ENCODE measurements around the gene VDAC1. TPM values are rescaled to one million over a fixed set of nuclear protein-coding genes. Genes with fewer than 3 reads are reported as not detected.
A peak's percentile ranks its signal among the peaks of the same experiment; 100 is the strongest.
"Not testable (repeated sequence)": the region's sequence is repeated elsewhere in the genome, so short reads cannot be mapped to it uniquely, and the experiment has no call there.

The VDAC1 gene
- total RNA-seq, 8 experiments from 2014 or later, result 157 to 304 (median 187) TPM

GRCh38 chr5:134038138-134038537 lies 33.4 kb upstream of the VDAC1 start:
- Histone ChIP-seq H3K4me1 (replicated peaks in 1 of 2) (no peaks in the 10 kb centered on the region), H3K4me3 (no peak overlapping the region), H3K27ac (no peak overlapping the region)
- WGBS, 10 experiments, result 20 to 100% (median 63%) methylated on average over 1 to 3 of the region's 3 CpGs; no CpG with 5 or more reads in 4 of the 10 experiments
- peak in 1 of 8 experiments; percentile 70 for ATAC-seq (replicated peaks in 6 of 8)
- in situ Hi-C loops (cut with MboI; ENCODE audit: low pct_unique_long_range_greater_than_20kb in 2 of 9, low sequenced_read_pairs in 9 of 9, unreplicated experiment in 9 of 9), result loop anchor here in 7 of 9 experiments (10.0 to 25.0 kb wide), 3 partner anchors 99 to 249 kb away; no protein-coding TSS in a partner anchor

- ATAC-seq (replicated peaks in 6 of 8), result no peak
- in situ Hi-C loops (cut with MboI; ENCODE audit: low pct_unique_long_range_greater_than_20kb in 2 of 9, low sequenced_read_pairs in 9 of 9, unreplicated experiment in 9 of 9), result loop anchor here in 7 of 9 experiments (10.0 to 25.0 kb wide), 3 partner anchors 100 to 250 kb away; no protein-coding TSS in a partner anchor
- Histone ChIP-seq H3K27ac (no peak overlapping the region), H3K4me3 (no peak overlapping the region), H3K4me1 (replicated peaks in 1 of 2) (no peaks in the 10 kb centered on the region)
- 20 to 80% (median 40%) methylated on average over 1 to 2 of the region's 2 CpGs; no CpG with 5 or more reads in 3 of the 10 experiments for WGBS, 10 experiments
Observed at GRCh38 chr5:134037160-134037559, 32.4 kb upstream of the VDAC1 start.

- no peak for ATAC-seq (replicated peaks in 6 of 8)
- 76 to 100% (median 92%) methylated on average over 3 to 14 of the region's 18 CpGs; no CpG with 5 or more reads in 1 of the 10 experiments for WGBS, 10 experiments
- in situ Hi-C loops (cut with MboI; ENCODE audit: low pct_unique_long_range_greater_than_20kb in 2 of 9, low sequenced_read_pairs in 9 of 9, unreplicated experiment in 9 of 9), result loop anchor here in 7 of 9 experiments (10.0 to 25.0 kb wide), 3 partner anchors 103 to 253 kb away; no protein-coding TSS in a partner anchor
- no peaks in the 10 kb centered on the region for H3K4me1 ChIP-seq (replicated peaks in 1 of 2)
- no peak overlapping the region for H3K27ac ChIP-seq
- H3K4me3 ChIP-seq, result no peak overlapping the region
Observed at GRCh38 chr5:134034326-134034725, 29.6 kb upstream of the VDAC1 start.

- not testable (repeated sequence) for ATAC-seq (replicated peaks in 6 of 8); H3K27ac ChIP-seq; H3K4me3 ChIP-seq; H3K4me1 ChIP-seq (replicated peaks in 1 of 2)
- in situ Hi-C loops (cut with MboI; ENCODE audit: low pct_unique_long_range_greater_than_20kb in 2 of 9, low sequenced_read_pairs in 9 of 9, unreplicated experiment in 9 of 9), result loop anchor here in 7 of 9 experiments (10.0 to 25.0 kb wide), 3 partner anchors 107 to 257 kb away; no protein-coding TSS in a partner anchor
- 90 to 100% (median 97%) methylated on average over 1 to 4 of the region's 4 CpGs; no CpG with 5 or more reads in 4 of the 10 experiments for whole genome bisulfite sequencing, 10 experiments
Observed at GRCh38 chr5:134030303-134030964, 25.7 kb upstream of the VDAC1 start.

GRCh38 chr5:134029156-134029555 lies 24.4 kb upstream of the VDAC1 start:
- Histone ChIP-seq H3K4me1 (replicated peaks in 1 of 2) (no peaks in the 10 kb centered on the region), H3K4me3 (no peak overlapping the region), H3K27ac (no peak overlapping the region)
- 0 to 100% (median 67%) methylated on average over 1 of the region's 2 CpGs; no CpG with 5 or more reads in 3 of the 10 experiments for WGBS, 10 experiments
- no peak for ATAC-seq (replicated peaks in 6 of 8)
- in situ Hi-C loops (cut with MboI; ENCODE audit: low pct_unique_long_range_greater_than_20kb in 2 of 9, low sequenced_read_pairs in 9 of 9, unreplicated experiment in 9 of 9), result loop anchor here in 7 of 9 experiments (25.0 kb wide), 2 partner anchors 108 to 258 kb away; no protein-coding TSS in a partner anchor

GRCh38 chr5:134028496-134028895 lies 23.7 kb upstream of the VDAC1 start:
- ATAC-seq (replicated peaks in 6 of 8), result no peak
- 80 to 100% (median 93%) methylated on average over 1 to 3 of the region's 3 CpGs; no CpG with 5 or more reads in 4 of the 10 experiments for WGBS, 10 experiments
- no peak overlapping the region for H3K4me3 ChIP-seq
- H3K4me1 ChIP-seq (replicated peaks in 1 of 2), result no peaks in the 10 kb centered on the region
- in situ Hi-C loops (cut with MboI; ENCODE audit: low pct_unique_long_range_greater_than_20kb in 2 of 9, low sequenced_read_pairs in 9 of 9, unreplicated experiment in 9 of 9), result loop anchor here in 7 of 9 experiments (25.0 kb wide), 2 partner anchors 109 to 259 kb away; no protein-coding TSS in a partner anchor
- no peak overlapping the region for H3K27ac ChIP-seq

GRCh38 chr5:134027288-134027615 lies 22.5 kb upstream of the VDAC1 start:
- no peak for ATAC-seq (replicated peaks in 6 of 8)
- no peaks in the 10 kb centered on the region for H3K4me1 ChIP-seq (replicated peaks in 1 of 2)
- in situ Hi-C loops (cut with MboI; ENCODE audit: low pct_unique_long_range_greater_than_20kb in 2 of 9, low sequenced_read_pairs in 9 of 9, unreplicated experiment in 9 of 9), result loop anchor here in 7 of 9 experiments (25.0 kb wide), 2 partner anchors 110 to 260 kb away; no protein-coding TSS in a partner anchor
- H3K4me3 ChIP-seq, result no peak overlapping the region
- H3K27ac ChIP-seq, result no peak overlapping the region
- 60 to 100% (median 85%) methylated on average over 1 to 5 of the region's 5 CpGs; no CpG with 5 or more reads in 6 of the 10 experiments for WGBS, 10 experiments

DNA sequence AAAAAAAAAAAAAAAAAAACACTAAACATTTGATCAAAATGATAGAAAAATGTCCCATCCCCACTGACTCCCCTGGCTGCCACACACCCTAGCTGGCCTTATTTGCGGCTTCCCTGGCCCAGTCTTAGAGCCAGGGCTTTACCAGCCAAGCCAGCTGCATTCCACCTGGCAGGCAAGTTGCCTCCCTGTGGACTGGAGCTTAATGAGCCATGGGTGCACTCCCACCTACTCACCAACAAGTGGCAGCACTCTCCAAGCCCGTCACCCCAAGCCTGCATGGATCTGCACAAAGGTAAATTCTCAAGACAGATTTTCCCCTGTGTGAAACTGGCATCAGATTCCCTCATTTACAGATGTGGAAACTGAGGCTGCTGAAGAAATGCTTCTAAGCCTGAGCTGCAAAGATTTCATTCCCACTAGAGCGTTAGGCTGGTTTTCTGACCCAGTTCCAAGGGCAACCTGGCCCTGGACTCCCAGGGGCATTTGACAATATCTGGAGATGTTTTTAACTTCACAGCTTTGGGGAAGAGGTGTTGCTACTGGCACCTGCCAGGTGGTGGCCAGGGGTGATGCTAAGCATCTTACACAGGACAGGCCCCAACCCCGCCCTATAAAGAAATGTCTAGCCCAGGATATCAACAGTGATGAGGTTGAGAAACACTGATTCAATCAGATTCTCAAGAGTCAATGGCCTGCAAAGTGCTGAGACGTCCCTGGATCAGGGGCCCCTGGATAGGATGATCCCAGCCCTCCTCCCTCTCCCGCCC lies 21.9 kb upstream of the VDAC1 start:
- in situ Hi-C loops (cut with MboI; ENCODE audit: low pct_unique_long_range_greater_than_20kb in 2 of 9, low sequenced_read_pairs in 9 of 9, unreplicated experiment in 9 of 9), result loop anchor here in 7 of 9 experiments (25.0 kb wide), 2 partner anchors 111 to 261 kb away; no protein-coding TSS in a partner anchor
- Histone ChIP-seq H3K4me1 (replicated peaks in 1 of 2) (no peaks in the 10 kb centered on the region), H3K4me3 (no peak overlapping the region), H3K27ac (no peak overlapping the region)
- peak; percentile 39 to 99 (median 66) for ATAC-seq (replicated peaks in 6 of 8)
- WGBS, 10 experiments, result 50 to 80% (median 60%) methylated on average over 1 to 4 of the region's 6 CpGs; no CpG with 5 or more reads in 1 of the 10 experiments

GRCh38 chr5:134025786-134026185 lies 21.0 kb upstream of the VDAC1 start:
- ATAC-seq (replicated peaks in 6 of 8), result no peak
- 44 to 83% (median 80%) methylated on average over 1 to 3 of the region's 5 CpGs; no CpG with 5 or more reads in 5 of the 10 experiments for WGBS, 10 experiments
- Histone ChIP-seq H3K4me1 (replicated peaks in 1 of 2) (no peaks in the 10 kb centered on the region), H3K4me3 (no peak overlapping the region), H3K27ac (no peak overlapping the region)
- in situ Hi-C loops (cut with MboI; ENCODE audit: low pct_unique_long_range_greater_than_20kb in 2 of 9, low sequenced_read_pairs in 9 of 9, unreplicated experiment in 9 of 9), result loop anchor here in 7 of 9 experiments (25.0 kb wide), 2 partner anchors 112 to 262 kb away; no protein-coding TSS in a partner anchor

DNA sequence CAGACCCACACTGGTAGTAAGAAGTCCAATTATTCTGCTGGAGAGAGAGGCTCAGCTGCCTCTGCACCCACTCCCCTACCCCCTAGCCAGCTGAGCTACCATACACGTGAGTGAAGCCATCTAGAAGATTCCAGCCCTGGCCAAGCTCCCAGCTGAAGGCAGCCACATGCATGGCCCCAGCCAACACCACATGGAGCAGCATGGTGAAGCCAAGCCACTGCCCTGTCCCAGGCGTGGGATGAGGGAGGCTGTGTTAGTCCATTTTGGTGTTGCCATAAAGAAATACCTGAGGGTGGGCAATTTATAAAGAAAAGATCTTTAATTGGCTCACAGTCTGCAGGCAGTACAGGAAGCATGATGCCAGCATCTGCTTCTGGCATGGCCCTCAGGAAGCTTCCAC lies 20.0 kb upstream of the VDAC1 start:
- no peak overlapping the region for H3K27ac ChIP-seq
- H3K4me3 ChIP-seq, result no peak overlapping the region
- ATAC-seq (replicated peaks in 6 of 8), result no peak
- in situ Hi-C loops (cut with MboI; ENCODE audit: low pct_unique_long_range_greater_than_20kb in 2 of 9, low sequenced_read_pairs in 9 of 9, unreplicated experiment in 9 of 9), result loop anchor here in 7 of 9 experiments (25.0 kb wide), 2 partner anchors 112 to 262 kb away; no protein-coding TSS in a partner anchor
- whole genome bisulfite sequencing, 10 experiments, result 33 to 100% (median 52%) methylated on average over 1 to 2 of the region's 2 CpGs; no CpG with 5 or more reads in 4 of the 10 experiments
- no peaks in the 10 kb centered on the region for H3K4me1 ChIP-seq (replicated peaks in 1 of 2)

- no peak overlapping the region for H3K4me3 ChIP-seq
- in situ Hi-C loops (cut with MboI; ENCODE audit: low pct_unique_long_range_greater_than_20kb in 2 of 9, low sequenced_read_pairs in 9 of 9, unreplicated experiment in 9 of 9), result no loop called here
- no peaks in the 10 kb centered on the region for H3K4me1 ChIP-seq (replicated peaks in 1 of 2)
- H3K27ac ChIP-seq, result no peak overlapping the region
- 0 to 88% (median 71%) methylated on average over 1 to 4 of the region's 4 CpGs; no CpG with 5 or more reads in 3 of the 10 experiments for WGBS, 10 experiments
- ATAC-seq (replicated peaks in 6 of 8), result no peak
Observed at GRCh38 chr5:134022333-134022732, 17.6 kb upstream of the VDAC1 start.

DNA sequence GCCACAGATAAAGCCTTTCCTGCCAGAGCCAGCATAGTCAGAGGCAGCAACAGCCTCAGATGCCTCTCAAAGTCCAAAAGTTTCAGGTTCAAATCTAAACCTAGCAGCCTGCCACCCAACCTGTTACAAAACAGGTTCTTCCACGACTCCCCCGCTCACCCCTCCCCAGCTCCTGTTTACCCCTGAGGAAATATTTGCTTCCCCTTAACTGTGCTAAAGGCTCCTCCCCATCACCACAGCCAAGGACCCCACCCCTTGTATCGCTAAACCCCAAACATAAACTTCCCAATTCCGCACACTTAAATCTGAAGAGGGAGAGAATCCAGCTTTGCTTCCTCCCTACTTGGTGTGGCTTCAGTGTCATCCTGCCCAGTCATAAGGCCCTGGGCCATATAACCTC lies 15.4 kb upstream of the VDAC1 start:
- 73 to 100% (median 100%) methylated on average over 1 to 3 of the region's 4 CpGs; no CpG with 5 or more reads in 5 of the 10 experiments for WGBS, 10 experiments
- ATAC-seq (replicated peaks in 6 of 8), result no peak
- H3K4me1 ChIP-seq (replicated peaks in 1 of 2), result no peaks in the 10 kb centered on the region
- in situ Hi-C loops (cut with MboI; ENCODE audit: low pct_unique_long_range_greater_than_20kb in 2 of 9, low sequenced_read_pairs in 9 of 9, unreplicated experiment in 9 of 9), result no loop called here
- H3K4me3 ChIP-seq, result no peak overlapping the region
- no peak overlapping the region for H3K27ac ChIP-seq
